Keratinocyte (primary cell): Measurements from ENCODE around the gene PRKAG2. TPM values are rescaled to one million over a fixed set of nuclear protein-coding genes. Genes with fewer than 3 reads are reported as not detected.

Experiments
- DNase-seq: peaks from one replicate; pipeline ENCODE4 v3.0.0-alpha.2; 2011; ENCODE audit warnings: low read depth, missing footprints, low spot score
- FAIRE-seq: peaks from 2 replicates; lab custom pipeline; 2011; peaks lifted over from hg19 to GRCh38; lab: Jason Lieb, UNC
- H2AFZ ChIP-seq: 2 replicates; pipeline ENCODE4 v1.6.0; 2012; ENCODE audit warnings: low read length, control low read depth, inconsistent platforms; ENCODE audit not compliant: control insufficient read depth
- H3K27ac ChIP-seq: 2 replicates; pipeline ENCODE4 v1.5.1; 2011; ENCODE audit warnings: low read length; ENCODE audit not compliant: control insufficient read depth, insufficient read depth
- H3K27me3 ChIP-seq: 3 replicates; pipeline ENCODE4 v1.6.0; 2011; ENCODE audit warnings: low read length; ENCODE audit not compliant: control insufficient read depth, insufficient read depth; ENCODE audit errors: extremely low read depth
- H3K36me3 ChIP-seq, 2 experiments: 2 replicates in 1 of 2; 3 replicates in 1 of 2; pipeline ENCODE4 v1.5.1; 2011; ENCODE audit warnings: low read length in 2 of 2, mild to moderate bottlenecking in 1 of 2; ENCODE audit not compliant: control insufficient read depth in 2 of 2, insufficient read depth in 2 of 2; ENCODE audit errors: extremely low read depth in 1 of 2
- H3K4me1 ChIP-seq: 3 replicates; pipeline ENCODE4 v1.5.1; 2011; ENCODE audit warnings: low read length; ENCODE audit not compliant: control insufficient read depth, insufficient read depth; ENCODE audit errors: extremely low read depth
- H3K4me2 ChIP-seq: 3 replicates; pipeline ENCODE4 v1.6.0; 2011; ENCODE audit warnings: low read depth, low read length; ENCODE audit not compliant: control insufficient read depth, insufficient read depth; ENCODE audit errors: extremely low read depth
- H3K4me3 ChIP-seq, 3 experiments: fragments of 200-600 bp in 1 of 3; sonication (generic) in 1 of 3; 2 replicates in 2 of 3; 3 replicates in 1 of 3; pipeline ENCODE4 v1.5.1; 2011 to 2016; ENCODE audit warnings: low read length in 3 of 3, mild to moderate bottlenecking in 3 of 3, control low read depth in 2 of 3, inconsistent platforms in 1 of 3, low read depth in 1 of 3, mixed read lengths in 1 of 3, mixed run types in 1 of 3, moderate library complexity in 1 of 3; ENCODE audit not compliant: control insufficient read depth in 2 of 3, insufficient read depth in 2 of 3; ENCODE audit errors: extremely low read depth in 1 of 3
- H3K79me2 ChIP-seq: 2 replicates; pipeline ENCODE4 v1.6.0; 2012; ENCODE audit warnings: low read length; ENCODE audit not compliant: control insufficient read depth, insufficient read depth
- H3K9ac ChIP-seq: 3 replicates; pipeline ENCODE4 v1.6.0; 2011; ENCODE audit warnings: low read length; ENCODE audit not compliant: control insufficient read depth, insufficient read depth; ENCODE audit errors: extremely low read depth
- H3K9me1 ChIP-seq: 3 replicates; pipeline ENCODE4 v1.6.0; 2011; ENCODE audit warnings: low read length; ENCODE audit not compliant: control insufficient read depth, insufficient read depth; ENCODE audit errors: extremely low read depth
- H3K9me3 ChIP-seq: 2 replicates; pipeline ENCODE4 v1.5.1; 2012; ENCODE audit warnings: low read depth, low read length; ENCODE audit not compliant: control insufficient read depth
- H4K20me1 ChIP-seq: 3 replicates; pipeline ENCODE4 v1.6.0; 2011; ENCODE audit warnings: low read length; ENCODE audit not compliant: control insufficient read depth, insufficient read depth; ENCODE audit errors: extremely low read depth
- CTCF ChIP-seq, 3 experiments: IDR thresholded peaks in 1 of 3; conservative IDR thresholded peaks in 1 of 3; optimal IDR thresholded peaks in 1 of 3; 2 replicates in 2 of 3; 3 replicates in 1 of 3; pipeline versions ENCODE3 to v1.5.1; 2011; ENCODE audit warnings: low read length in 3 of 3, mild to moderate bottlenecking in 3 of 3, moderate library complexity in 2 of 3, control low read depth in 1 of 3, inconsistent platforms in 1 of 3; ENCODE audit not compliant: insufficient read depth in 2 of 3; ENCODE audit errors: extremely low read depth in 1 of 3
- EZH2 ChIP-seq: IDR thresholded peaks from one replicate; pipeline ENCODE4 v1.6.1; 2012; ENCODE audit warnings: inconsistent platforms, mild to moderate bottlenecking, low read length, moderate library complexity
- dilution Hi-C: fragments of 300-500 bp; cut with MboI; formaldehyde crosslinking; loops from one replicate; pipeline ENCODE4 v1.7.0; 2020; ENCODE audit warnings: low sequenced_read_pairs; ENCODE audit not compliant: extremely low pct_ligation_motif_present
- polyA plus RNA-seq, 5 experiments: library from polyadenylated mRNA; depleted of rRNA in 3 of 5; stranded (reverse) in 3 of 5; stranded (forward) in 1 of 5; unstranded in 1 of 5; fragments of >200 nt; gene quantifications; 1 replicate in 1 of 5; 2 replicates in 3 of 5; 3 replicates in 1 of 5; pipeline versions ENCODE4 v1.2.1 to v1.2.3, GENCODE V29; 2011 to 2012; ENCODE audit warnings: missing spikeins in 2 of 5, low read depth in 1 of 5, low replicate concordance in 1 of 5

The PRKAG2 gene
- polyA plus RNA-seq, 1 donor (not counting 4 experiments of a cell fraction or from before 2014, with no cell fraction given), result 39.5 TPM

GRCh38 chr7:151801291-151801690 is 75.6 kb downstream of the PRKAG2 start:
- Histone ChIP-seq H3K27me3 (peaks cover 13% of the 10 kb centered on the region), H3K9me3 (no peaks in the 10 kb centered on the region), H3K79me2 (no peaks in the 10 kb centered on the region), H3K27ac (no peak overlapping the region), H2AFZ (no peak overlapping the region), H3K36me3 (no peaks in the 10 kb centered on the region), H3K9ac (no peak overlapping the region), H3K4me1 (peaks cover 9% of the 10 kb centered on the region), H4K20me1 (no peaks in the 10 kb centered on the region), H3K4me3 (no peak overlapping the region), H3K9me1 (no peaks in the 10 kb centered on the region), H3K4me2 (no peak overlapping the region)
- FAIRE-seq (no peak), DNase-seq (no peak)
- no peak for TF ChIP-seq EZH2
- no peak for TF ChIP-seq CTCF (optimal IDR thresholded peaks at IDR 0.05 in 1 of 3, IDR thresholded peaks at IDR 0.05 in 1 of 3, conservative IDR thresholded peaks at IDR 0.05 in 1 of 3; ENCODE audit: extremely low read depth in 1 of 3, insufficient read depth in 2 of 3, low read length in 3 of 3)
- dilution Hi-C loops, result no loop called here

- H3K9me1 ChIP-seq, result no peaks in the 10 kb centered on the region
- no peaks in the 10 kb centered on the region for H4K20me1 ChIP-seq
- peaks cover 8% of the 10 kb centered on the region for H3K4me1 ChIP-seq
- no peak overlapping the region for H3K4me2 ChIP-seq
- peaks cover 11% of the 10 kb centered on the region for H3K27me3 ChIP-seq
- DNase-seq (no peak), FAIRE-seq (no peak)
- H2AFZ ChIP-seq, result no peak overlapping the region
- H3K4me3 ChIP-seq, result no peak overlapping the region
- H3K9me3 ChIP-seq, result no peaks in the 10 kb centered on the region
- dilution Hi-C loops, result no loop called here
- H3K36me3 ChIP-seq, result no peaks in the 10 kb centered on the region
- TF ChIP-seq EZH2, result no peak
- no peak for TF ChIP-seq CTCF (optimal IDR thresholded peaks at IDR 0.05 in 1 of 3, IDR thresholded peaks at IDR 0.05 in 1 of 3, conservative IDR thresholded peaks at IDR 0.05 in 1 of 3; ENCODE audit: extremely low read depth in 1 of 3, insufficient read depth in 2 of 3, low read length in 3 of 3)
- no peak overlapping the region for H3K27ac ChIP-seq
- no peak overlapping the region for H3K9ac ChIP-seq
- no peaks in the 10 kb centered on the region for H3K79me2 ChIP-seq
Observed at GRCh38 chr7:151800861-151801260, 76.1 kb downstream of the PRKAG2 start.
